Measurements from ENCODE around the gene TXNIP. TPM values are rescaled to one million over a fixed set of nuclear protein-coding genes. Genes with fewer than 3 reads are reported as not detected.

Gene TXNIP
- total RNA-seq, 2 experiments from 2014 or later, result 86.0 to 91.1 TPM

DNA sequence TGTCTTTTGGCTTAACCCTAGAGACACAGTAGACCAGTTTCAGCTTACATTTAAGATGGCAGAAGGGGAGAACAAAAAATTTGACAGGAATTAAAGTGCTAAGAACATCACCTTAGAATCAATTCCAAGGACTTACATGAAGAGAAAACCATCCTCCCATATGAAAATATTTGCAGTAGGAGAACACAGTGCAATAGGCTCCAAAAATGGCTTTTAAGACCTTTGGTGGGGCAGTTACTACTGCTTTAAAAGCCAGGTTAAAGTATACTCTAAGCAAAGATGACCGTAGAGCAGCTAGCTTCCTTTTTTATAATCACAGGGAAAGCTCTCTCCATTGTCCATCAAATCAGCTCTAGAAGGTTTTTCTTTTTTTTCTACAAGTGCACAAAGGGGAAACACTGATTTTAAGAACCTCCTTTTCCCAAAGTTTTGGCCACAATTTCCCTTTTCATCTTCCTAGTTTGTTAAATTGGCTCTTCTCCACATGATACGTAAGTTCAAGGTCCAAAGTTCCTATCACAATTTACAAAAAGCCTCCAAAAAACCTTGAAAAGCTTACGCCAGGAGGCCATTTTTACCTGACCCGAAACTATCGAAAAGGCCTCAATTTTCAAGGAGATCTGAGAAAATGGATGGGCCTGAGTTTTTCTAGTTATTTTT lies 3.3 kb downstream of the TXNIP start:
- DNase-seq, result no peak
- Mint-ChIP-seq H3K36me3 (ENCODE audit: low read depth) (peaks cover 41% of the 10 kb centered on the region), H3K27me3 (ENCODE audit: low read depth) (no peaks in the 10 kb centered on the region), H3K4me3 (peak overlapping the region; percentile 88), H3K27ac (peak overlapping the region; percentile 97), H3K9me3 (no peaks in the 10 kb centered on the region), H3K4me1 (ENCODE audit: low read depth) (peaks cover 60% of the 10 kb centered on the region)
- CTCF ChIA-PET, result interaction anchor here (1.0 to 8.8 kb wide), 3 partner anchors 9 to 18 kb away, joined by 3 to 109 read pairs (median 5); no protein-coding TSS in a partner anchor
- intact Hi-C loops (cut with micrococcal nuclease), result no loop called here

DNA sequence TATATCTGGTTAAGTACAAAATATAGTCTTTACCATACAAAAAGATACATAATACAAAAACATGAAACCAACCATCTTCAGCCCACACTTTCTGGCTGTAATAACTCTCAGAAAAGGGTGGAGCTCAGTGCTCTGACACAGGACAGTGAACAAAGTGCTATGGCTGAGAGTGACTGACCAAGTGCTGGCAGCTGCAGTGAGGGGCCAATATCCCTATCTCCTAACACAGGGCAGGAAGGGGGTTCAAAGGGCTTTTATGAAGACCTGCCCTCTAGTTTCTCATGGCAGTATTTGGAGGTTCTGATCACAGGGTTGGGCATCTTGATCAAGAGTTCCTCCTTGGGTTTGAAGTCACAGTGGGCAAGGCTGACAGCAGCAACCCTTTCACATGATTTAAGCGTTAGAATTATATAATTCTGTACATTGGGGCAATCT lies 3.9 kb downstream of the TXNIP start:
- Mint-ChIP-seq H3K9me3 (no peaks in the 10 kb centered on the region), H3K4me3 (peak overlapping the region; percentile 88), H3K36me3 (ENCODE audit: low read depth) (peaks cover 41% of the 10 kb centered on the region), H3K27ac (peak overlapping the region; percentile 97), H3K27me3 (ENCODE audit: low read depth) (no peaks in the 10 kb centered on the region), H3K4me1 (ENCODE audit: low read depth) (peaks cover 60% of the 10 kb centered on the region)
- intact Hi-C loops (cut with micrococcal nuclease), result no loop called here
- no peak for DNase-seq
- CTCF ChIA-PET, result interaction anchor here (1.5 to 8.8 kb wide), 3 partner anchors 12 to 14 kb away, joined by 3 to 109 read pairs (median 21); no protein-coding TSS in a partner anchor

DNA sequence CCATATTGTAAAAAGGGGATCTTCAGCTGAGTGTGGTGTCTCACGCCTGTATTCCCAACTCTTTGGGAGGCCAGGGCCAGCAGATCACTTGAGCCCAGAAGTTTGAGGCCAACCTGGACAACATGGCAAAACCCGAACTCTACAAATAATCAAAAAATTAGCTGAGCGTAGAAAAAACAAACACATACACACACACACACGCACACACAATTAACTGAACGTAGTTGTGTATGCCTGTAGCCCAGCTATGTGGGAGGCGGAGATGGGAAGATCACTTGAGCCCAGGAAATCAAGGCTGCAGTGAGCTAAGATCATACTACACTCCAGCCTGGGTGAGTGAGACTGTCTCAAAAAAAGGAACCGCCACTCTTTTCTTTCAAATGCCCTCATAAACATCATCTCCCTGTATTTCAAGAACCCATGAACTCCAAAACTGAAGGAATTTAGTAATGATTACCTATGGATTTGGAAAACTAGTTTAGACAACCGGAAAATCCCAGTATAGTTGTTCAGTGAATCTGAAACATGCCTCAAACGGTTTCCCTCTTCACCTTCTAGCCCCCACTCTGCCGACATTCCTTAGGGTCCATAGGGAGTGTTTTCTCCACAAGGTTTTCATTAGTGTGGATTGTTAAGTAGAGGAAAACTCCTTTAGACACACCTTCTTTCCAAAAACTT lies 4.5 kb downstream of the TXNIP start:
- CTCF ChIA-PET, result interaction anchor here (1.4 to 8.8 kb wide), 4 partner anchors 10 to 15 kb away, joined by 3 to 109 read pairs (median 12); no protein-coding TSS in a partner anchor
- peak overlapping the region; percentile 97 for H3K27ac Mint-ChIP-seq
- H3K27me3 Mint-ChIP-seq (ENCODE audit: low read depth), result no peaks in the 10 kb centered on the region
- peaks cover 58% of the 10 kb centered on the region for H3K4me1 Mint-ChIP-seq (ENCODE audit: low read depth)
- H3K36me3 Mint-ChIP-seq (ENCODE audit: low read depth), result peaks cover 41% of the 10 kb centered on the region
- intact Hi-C loops (cut with micrococcal nuclease), result no loop called here
- no peaks in the 10 kb centered on the region for H3K9me3 Mint-ChIP-seq
- no peak for DNase-seq
- H3K4me3 Mint-ChIP-seq, result no peak overlapping the region

- H3K4me1 Mint-ChIP-seq (ENCODE audit: low read depth), result peaks cover 67% of the 10 kb centered on the region
- CTCF ChIA-PET, result interaction anchor here (1.2 to 8.8 kb wide), 4 partner anchors 11 to 141 kb away, joined by 3 to 109 read pairs (median 12); no protein-coding TSS in a partner anchor
- peak overlapping the region; percentile 46 for H3K27ac Mint-ChIP-seq
- H3K27me3 Mint-ChIP-seq (ENCODE audit: low read depth), result no peaks in the 10 kb centered on the region
- peak; percentile 29 for DNase-seq
- intact Hi-C loops (cut with micrococcal nuclease), result no loop called here
- peaks cover 33% of the 10 kb centered on the region for H3K36me3 Mint-ChIP-seq (ENCODE audit: low read depth)
- no peaks in the 10 kb centered on the region for H3K9me3 Mint-ChIP-seq
- H3K4me3 Mint-ChIP-seq, result no peak overlapping the region
These were observed 6.0 kb downstream of the TXNIP start for GRCh38 chr1:145990249-145990855.

GRCh38 chr1:145988773-145989172 lies 7.6 kb downstream of the TXNIP start:
- no peaks in the 10 kb centered on the region for H3K9me3 Mint-ChIP-seq
- peak overlapping the region; percentile 76 for H3K27ac Mint-ChIP-seq
- DNase-seq, result peak; percentile 7
- H3K4me1 Mint-ChIP-seq (ENCODE audit: low read depth), result peaks cover 72% of the 10 kb centered on the region
- peaks cover 17% of the 10 kb centered on the region for H3K36me3 Mint-ChIP-seq (ENCODE audit: low read depth)
- H3K4me3 Mint-ChIP-seq, result no peak overlapping the region
- no peaks in the 10 kb centered on the region for H3K27me3 Mint-ChIP-seq (ENCODE audit: low read depth)
- CTCF ChIA-PET, result interaction anchor here (0.7 to 8.8 kb wide), 4 partner anchors 9 to 140 kb away, joined by 3 to 109 read pairs (median 12); no protein-coding TSS in a partner anchor
- intact Hi-C loops (cut with micrococcal nuclease), result no loop called here

DNA sequence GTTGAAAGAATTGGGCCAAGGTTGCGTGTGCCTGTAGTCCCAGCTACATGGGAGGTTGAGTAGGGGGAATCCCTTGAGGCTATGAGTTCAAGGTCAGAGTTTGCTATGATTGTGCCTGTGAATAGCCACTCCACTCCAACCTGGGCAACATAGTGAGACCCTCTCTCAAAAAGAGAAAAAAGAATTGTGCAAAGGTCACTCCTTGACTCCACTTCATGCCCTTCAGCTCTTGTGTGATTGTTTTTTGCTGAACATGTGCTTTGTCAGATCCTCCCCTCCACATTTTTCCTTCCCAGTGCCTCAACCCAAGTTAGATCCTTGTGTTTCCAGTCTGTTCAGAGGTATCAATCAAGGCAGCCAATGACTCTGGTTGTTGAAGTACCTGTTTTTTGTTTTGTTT lies 8.5 kb downstream of the TXNIP start:
- H3K4me3 Mint-ChIP-seq, result no peak overlapping the region
- H3K9me3 Mint-ChIP-seq, result no peaks in the 10 kb centered on the region
- intact Hi-C loops (cut with micrococcal nuclease), result no loop called here
- H3K27me3 Mint-ChIP-seq (ENCODE audit: low read depth), result no peaks in the 10 kb centered on the region
- DNase-seq, result peak; percentile 3
- peaks cover 64% of the 10 kb centered on the region for H3K4me1 Mint-ChIP-seq (ENCODE audit: low read depth)
- CTCF ChIA-PET, result interaction anchor here (5.2 to 8.8 kb wide), 2 partner anchors 9 to 19 kb away, joined by 21 to 109 read pairs; no protein-coding TSS in a partner anchor
- H3K36me3 Mint-ChIP-seq (ENCODE audit: low read depth), result peaks cover 9% of the 10 kb centered on the region
- H3K27ac Mint-ChIP-seq, result peak overlapping the region; percentile 76

GRCh38 chr1:145986551-145986950 lies 9.8 kb downstream of the TXNIP start:
- Mint-ChIP-seq H3K9me3 (no peaks in the 10 kb centered on the region), H3K36me3 (ENCODE audit: low read depth) (no peaks in the 10 kb centered on the region), H3K27ac (no peak overlapping the region), H3K4me3 (no peak overlapping the region), H3K27me3 (ENCODE audit: low read depth) (no peaks in the 10 kb centered on the region), H3K4me1 (ENCODE audit: low read depth) (peaks cover 51% of the 10 kb centered on the region)
- intact Hi-C loops (cut with micrococcal nuclease), result no loop called here
- CTCF ChIA-PET, result interaction anchor here (0.5 to 8.8 kb wide), 5 partner anchors 7 to 19 kb away, joined by 3 to 109 read pairs (median 4); partner anchors contain the start of gene TXNIP
- peak; percentile 2 for DNase-seq

- no peaks in the 10 kb centered on the region for H3K36me3 Mint-ChIP-seq (ENCODE audit: low read depth)
- peak overlapping the region; percentile 32 for H3K4me3 Mint-ChIP-seq
- H3K27ac Mint-ChIP-seq, result peak overlapping the region; percentile 91
- no peaks in the 10 kb centered on the region for H3K27me3 Mint-ChIP-seq (ENCODE audit: low read depth)
- no peaks in the 10 kb centered on the region for H3K9me3 Mint-ChIP-seq
- peaks cover 43% of the 10 kb centered on the region for H3K4me1 Mint-ChIP-seq (ENCODE audit: low read depth)
- peak; percentile 41 for DNase-seq
- intact Hi-C loops (cut with micrococcal nuclease), result loop anchor here (1.0 kb wide), 1 partner anchor 8 kb away; no protein-coding TSS in a partner anchor
- CTCF ChIA-PET, result interaction anchor here (0.6 to 8.8 kb wide), 6 partner anchors 6 to 18 kb away, joined by 3 to 109 read pairs (median 4); partner anchors contain the start of gene TXNIP
These were observed 10.6 kb downstream of the TXNIP start for GRCh38 chr1:145985502-145986439.

- no peaks in the 10 kb centered on the region for H3K36me3 Mint-ChIP-seq (ENCODE audit: low read depth)
- H3K27ac Mint-ChIP-seq, result peak overlapping the region; percentile 91
- CTCF ChIA-PET, result interaction anchor here (0.6 to 1.0 kb wide), 4 partner anchors 9 to 24 kb away, joined by 3 to 5 read pairs (median 4); no protein-coding TSS in a partner anchor
- peaks cover 36% of the 10 kb centered on the region for H3K4me1 Mint-ChIP-seq (ENCODE audit: low read depth)
- peak; percentile 6 for DNase-seq
- H3K27me3 Mint-ChIP-seq (ENCODE audit: low read depth), result no peaks in the 10 kb centered on the region
- H3K9me3 Mint-ChIP-seq, result no peaks in the 10 kb centered on the region
- intact Hi-C loops (cut with micrococcal nuclease), result loop anchor here (1.0 kb wide), 1 partner anchor 8 kb away; no protein-coding TSS in a partner anchor
- H3K4me3 Mint-ChIP-seq, result peak overlapping the region; percentile 32
These were observed 11.3 kb downstream of the TXNIP start for GRCh38 chr1:145985129-145985501.

DNA sequence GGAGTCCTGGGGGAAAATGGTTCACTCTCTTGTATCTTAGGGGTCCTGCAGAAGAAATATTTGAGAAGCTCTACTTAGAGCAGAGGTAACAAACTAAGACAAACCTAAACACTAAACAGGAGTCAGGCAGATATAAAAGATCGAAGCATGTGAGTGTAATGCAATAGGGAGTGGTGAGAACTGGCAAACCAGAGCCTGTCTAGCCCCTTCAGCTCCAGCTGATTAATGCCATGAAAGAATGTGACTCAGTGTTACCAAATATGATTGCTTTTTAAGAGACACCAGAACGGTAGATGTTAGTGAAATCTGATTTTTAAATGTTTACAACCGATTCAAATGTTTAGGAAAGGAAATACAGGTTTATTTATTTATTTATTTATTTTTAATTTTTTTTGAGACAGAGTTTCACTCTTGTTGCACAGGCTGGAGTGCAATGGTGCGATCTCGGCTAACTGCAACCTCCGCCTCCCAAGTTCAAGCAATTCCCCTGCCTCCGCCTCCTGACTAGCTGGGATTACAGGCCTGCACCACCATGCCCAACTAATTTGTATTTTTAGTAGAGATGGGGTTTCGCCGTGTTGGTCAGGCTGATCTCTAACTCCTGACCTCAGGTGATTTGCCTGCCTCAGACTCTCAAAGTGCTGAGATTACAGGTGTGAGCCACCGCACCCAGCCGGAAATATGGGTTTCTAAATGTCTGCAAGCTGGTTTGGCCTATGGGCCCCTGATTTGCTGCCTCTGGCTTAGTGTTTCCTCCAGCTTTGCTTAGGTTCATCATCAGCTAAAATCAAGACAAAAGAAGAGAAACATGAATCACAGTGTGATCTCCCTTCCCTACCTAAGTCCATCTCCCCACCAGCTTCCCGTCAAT lies 12.2 kb downstream of the TXNIP start:
- peak; percentile 71 for DNase-seq
- Mint-ChIP-seq H3K9me3 (no peaks in the 10 kb centered on the region), H3K4me1 (ENCODE audit: low read depth) (peaks cover 36% of the 10 kb centered on the region), H3K36me3 (ENCODE audit: low read depth) (no peaks in the 10 kb centered on the region), H3K4me3 (no peak overlapping the region), H3K27me3 (ENCODE audit: low read depth) (no peaks in the 10 kb centered on the region), H3K27ac (peak overlapping the region; percentile 91)
- intact Hi-C loops (cut with micrococcal nuclease), result no loop called here
- CTCF ChIA-PET, result interaction anchor here (0.9 to 1.0 kb wide), 2 partner anchors 10 to 25 kb away, joined by 3 to 5 read pairs; no protein-coding TSS in a partner anchor

Measured in activated naive CD4-positive, alpha-beta T cell treated with anti-CD3 and anti-CD28 coated beads for 36 hours (primary cell).